Measurements from ENCODE around the gene ARHGAP40.
A peak's percentile ranks its signal among the peaks of the same experiment; 100 is the strongest.

The ARHGAP40 gene

DNA sequence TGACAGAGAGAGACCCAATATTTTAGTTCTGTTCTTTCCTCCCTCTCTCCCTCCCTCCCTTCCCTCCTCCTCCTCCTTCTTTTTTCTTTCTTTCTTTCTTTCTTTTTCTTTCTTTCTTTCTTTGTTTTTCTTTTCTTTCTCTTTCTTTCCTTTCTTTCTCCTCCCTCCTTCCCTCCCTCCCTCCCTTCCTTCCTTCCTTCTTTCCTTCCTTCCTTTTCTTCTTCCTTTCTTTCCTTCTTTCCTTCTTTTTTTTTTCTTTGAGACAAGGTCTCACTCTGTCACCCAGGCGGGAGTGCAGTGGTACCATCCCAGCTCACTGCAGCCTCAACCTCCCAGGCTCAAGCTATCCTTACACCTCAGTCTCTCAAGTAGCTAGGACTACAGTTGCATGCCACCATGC is 28.4 kb downstream of the ARHGAP40 start:
- TF ChIP-seq, protein P1, sequence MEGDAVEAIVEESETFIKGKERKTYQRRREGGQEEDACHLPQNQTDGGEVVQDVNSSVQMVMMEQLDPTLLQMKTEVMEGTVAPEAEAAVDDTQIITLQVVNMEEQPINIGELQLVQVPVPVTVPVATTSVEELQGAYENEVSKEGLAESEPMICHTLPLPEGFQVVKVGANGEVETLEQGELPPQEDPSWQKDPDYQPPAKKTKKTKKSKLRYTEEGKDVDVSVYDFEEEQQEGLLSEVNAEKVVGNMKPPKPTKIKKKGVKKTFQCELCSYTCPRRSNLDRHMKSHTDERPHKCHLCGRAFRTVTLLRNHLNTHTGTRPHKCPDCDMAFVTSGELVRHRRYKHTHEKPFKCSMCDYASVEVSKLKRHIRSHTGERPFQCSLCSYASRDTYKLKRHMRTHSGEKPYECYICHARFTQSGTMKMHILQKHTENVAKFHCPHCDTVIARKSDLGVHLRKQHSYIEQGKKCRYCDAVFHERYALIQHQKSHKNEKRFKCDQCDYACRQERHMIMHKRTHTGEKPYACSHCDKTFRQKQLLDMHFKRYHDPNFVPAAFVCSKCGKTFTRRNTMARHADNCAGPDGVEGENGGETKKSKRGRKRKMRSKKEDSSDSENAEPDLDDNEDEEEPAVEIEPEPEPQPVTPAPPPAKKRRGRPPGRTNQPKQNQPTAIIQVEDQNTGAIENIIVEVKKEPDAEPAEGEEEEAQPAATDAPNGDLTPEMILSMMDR (IDR thresholded peaks at IDR 0.05; ENCODE audit: low read depth, low read length), result no peak
- no peak overlapping the region for H3K4me3 ChIP-seq (ENCODE audit: low read depth, low read length)
- H3K9me3 ChIP-seq, result no peaks in the 10 kb centered on the region
- no peaks in the 10 kb centered on the region for H3K4me1 ChIP-seq
- no peak for DNase-seq
- no peaks in the 10 kb centered on the region for H3K36me3 ChIP-seq
- H3K27me3 ChIP-seq, result no peaks in the 10 kb centered on the region

DNA sequence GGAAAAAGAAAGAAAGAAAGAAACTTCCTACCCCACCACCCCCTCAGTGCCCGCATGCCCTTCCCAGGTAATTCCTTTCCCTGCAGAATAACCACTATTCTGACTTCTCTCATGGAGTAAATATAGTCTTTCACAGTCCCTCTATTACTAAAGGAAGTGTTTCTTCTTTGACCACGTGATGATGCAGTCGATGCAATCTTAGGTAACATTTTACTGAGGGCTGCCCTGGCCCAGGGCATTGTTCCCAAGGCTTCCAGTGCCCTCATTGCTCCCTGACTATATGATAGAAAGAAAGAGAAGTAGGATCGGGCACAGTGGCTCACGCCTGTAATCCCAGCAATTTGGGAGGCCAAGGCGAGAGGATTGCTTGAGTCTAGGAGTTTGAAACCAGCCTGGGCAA is 29.1 kb downstream of the ARHGAP40 start:
- Histone ChIP-seq H3K27me3 (no peaks in the 10 kb centered on the region), H3K4me1 (no peaks in the 10 kb centered on the region), H3K9me3 (no peaks in the 10 kb centered on the region), H3K4me3 (ENCODE audit: low read depth, low read length) (no peak overlapping the region), H3K36me3 (no peaks in the 10 kb centered on the region)
- DNase-seq, result no peak
- TF ChIP-seq, protein P1 (IDR thresholded peaks at IDR 0.05; ENCODE audit: low read depth, low read length), result no peak

DNA sequence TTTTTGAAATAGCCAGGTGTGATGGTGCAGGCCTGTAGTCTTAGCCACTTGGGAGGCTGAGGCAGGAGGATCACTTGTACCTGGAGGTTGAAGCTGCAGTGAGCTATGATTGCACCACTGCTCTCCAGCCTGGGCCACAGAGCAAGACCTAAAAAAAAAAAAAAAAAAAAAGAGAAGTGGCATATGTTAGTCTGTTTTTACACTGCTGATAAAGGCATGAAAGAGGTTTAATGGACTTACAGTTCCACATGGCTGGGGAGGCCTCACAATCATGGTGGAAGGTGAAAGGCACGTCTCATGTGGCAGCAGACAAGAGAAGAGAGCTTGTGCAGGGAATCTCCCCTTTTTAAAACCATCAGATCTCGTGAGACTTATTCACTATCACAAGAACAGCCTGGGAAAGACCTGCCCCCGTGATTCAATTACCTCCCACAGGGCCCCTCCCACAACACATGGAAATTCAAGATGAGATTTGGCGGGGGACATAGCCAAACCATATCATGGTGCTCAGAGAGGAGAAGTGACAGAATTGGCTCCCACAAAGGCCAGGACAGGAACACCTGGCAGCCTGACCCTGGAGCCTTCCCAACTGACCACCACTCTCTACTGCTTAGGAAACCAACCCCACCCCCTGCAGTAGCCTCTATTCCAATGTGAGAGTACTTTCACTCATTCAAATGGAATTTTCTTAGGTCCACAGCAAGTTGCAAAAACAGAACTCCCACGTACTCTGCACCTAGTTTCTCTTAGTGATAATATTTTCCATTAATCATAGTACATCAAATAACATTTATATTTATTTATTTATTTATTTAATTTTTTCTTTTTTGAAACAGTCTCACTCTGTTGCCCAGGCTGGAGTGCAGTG is 29.8 kb downstream of the ARHGAP40 start:
- Histone ChIP-seq H3K4me1 (no peaks in the 10 kb centered on the region), H3K9me3 (no peaks in the 10 kb centered on the region), H3K36me3 (no peaks in the 10 kb centered on the region), H3K27me3 (no peaks in the 10 kb centered on the region), H3K4me3 (ENCODE audit: low read depth, low read length) (no peak overlapping the region)
- DNase-seq, result no peak
- TF ChIP-seq, protein P1 (IDR thresholded peaks at IDR 0.05; ENCODE audit: low read depth, low read length), result no peak

DNA sequence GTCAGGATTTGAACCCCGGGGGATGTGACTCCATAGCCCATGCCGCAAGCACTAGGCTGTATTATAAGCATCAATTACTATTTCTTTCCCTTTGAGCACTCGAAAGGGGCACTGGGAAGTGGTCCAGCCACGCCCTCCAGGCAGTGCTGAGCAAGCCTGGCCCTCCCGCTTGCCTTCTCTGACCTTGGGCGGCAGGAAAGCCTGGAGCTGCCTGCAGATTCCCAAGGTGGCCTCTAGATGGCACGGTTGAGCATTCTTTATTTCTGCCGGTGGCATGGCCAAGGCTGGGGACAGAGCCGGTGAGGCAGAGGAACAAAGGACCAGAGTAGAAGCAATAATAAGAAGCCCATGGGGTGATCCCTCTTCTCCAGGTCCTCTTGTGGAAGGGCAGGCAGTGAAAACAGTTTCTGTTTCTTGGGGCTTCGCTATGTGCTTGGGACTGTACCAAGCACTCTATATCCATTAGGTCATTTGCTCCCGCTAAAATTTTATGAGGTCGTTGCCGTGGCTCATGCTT is 32.0 kb downstream of the ARHGAP40 start:
- TF ChIP-seq, protein P1 (IDR thresholded peaks at IDR 0.05; ENCODE audit: low read depth, low read length), result peak; percentile 91
- peak; percentile 74 for DNase-seq

DNA sequence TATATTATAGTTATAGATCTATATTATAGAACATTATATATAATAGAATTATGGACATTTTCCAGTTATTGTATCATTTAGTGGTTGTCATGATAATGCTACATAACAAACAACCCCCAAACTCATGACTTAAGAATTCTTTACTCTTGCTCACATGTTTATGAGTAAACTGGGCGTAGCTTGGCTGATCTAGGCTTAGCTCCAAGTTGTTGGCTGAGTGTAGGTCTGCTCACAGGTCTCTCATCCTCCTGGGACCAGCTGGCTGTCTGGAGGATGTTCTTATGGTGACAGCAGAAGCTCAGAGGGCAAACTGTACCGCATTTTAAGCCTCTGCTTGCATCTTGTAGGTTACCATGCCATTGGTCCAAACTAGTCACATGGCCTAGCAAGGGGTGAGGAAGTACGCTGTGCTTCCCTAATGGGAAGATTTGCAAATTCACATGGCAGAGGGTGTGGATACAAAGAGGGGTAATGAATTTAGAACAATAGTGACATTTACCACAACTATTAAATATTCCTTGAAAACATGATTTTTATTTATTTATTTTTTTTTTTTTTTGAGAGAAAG is 34.2 kb downstream of the ARHGAP40 start:
- DNase-seq, result no peak
- no peaks in the 10 kb centered on the region for H3K36me3 ChIP-seq
- no peak overlapping the region for H3K4me3 ChIP-seq (ENCODE audit: low read depth, low read length)
- H3K27me3 ChIP-seq, result peaks cover 5% of the 10 kb centered on the region; the same call in 1 of the 2 replicates
- no peaks in the 10 kb centered on the region for H3K4me1 ChIP-seq
- H3K9me3 ChIP-seq, result no peaks in the 10 kb centered on the region
- TF ChIP-seq, protein P1 (IDR thresholded peaks at IDR 0.05; ENCODE audit: low read depth, low read length), result no peak

More for the DNA sequence above, 32.0 kb downstream of the ARHGAP40 start:
- no peaks in the 10 kb centered on the region for H3K4me1 ChIP-seq
- no peaks in the 10 kb centered on the region for H3K36me3 ChIP-seq
- no peaks in the 10 kb centered on the region for H3K9me3 ChIP-seq
- H3K4me3 ChIP-seq (ENCODE audit: low read depth, low read length), result no peak overlapping the region
- H3K27me3 ChIP-seq, result no peaks in the 10 kb centered on the region

DNA sequence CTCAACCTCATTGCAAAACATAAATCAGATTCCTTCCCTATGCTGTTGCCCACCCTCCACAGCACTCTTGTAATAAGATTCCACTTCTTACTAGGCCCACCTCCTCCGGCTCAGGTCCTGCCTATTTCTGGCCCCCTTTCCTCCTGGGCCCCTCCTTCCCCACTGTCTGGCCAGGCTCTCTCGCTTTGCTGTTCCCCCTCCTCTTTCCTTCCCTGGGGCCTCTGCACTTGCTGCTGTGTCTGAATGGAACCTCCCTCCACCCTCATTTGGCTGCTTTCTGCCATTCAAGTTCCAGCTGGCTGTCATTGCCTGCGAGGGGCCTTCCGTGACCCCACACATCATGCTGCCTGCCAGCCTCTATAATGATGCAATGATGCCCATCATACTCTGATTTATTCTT is 38.9 kb downstream of the ARHGAP40 start:
- Histone ChIP-seq H3K9me3 (no peaks in the 10 kb centered on the region), H3K4me3 (ENCODE audit: low read depth, low read length) (no peak overlapping the region), H3K4me1 (no peaks in the 10 kb centered on the region), H3K36me3 (no peaks in the 10 kb centered on the region), H3K27me3 (peaks cover 17% of the 10 kb centered on the region)
- TF ChIP-seq, protein P1 (IDR thresholded peaks at IDR 0.05; ENCODE audit: low read depth, low read length), result no peak
- no peak for DNase-seq
